ENCODE data around the gene WBP1L.

- TF ChIP-seq, protein P1, sequence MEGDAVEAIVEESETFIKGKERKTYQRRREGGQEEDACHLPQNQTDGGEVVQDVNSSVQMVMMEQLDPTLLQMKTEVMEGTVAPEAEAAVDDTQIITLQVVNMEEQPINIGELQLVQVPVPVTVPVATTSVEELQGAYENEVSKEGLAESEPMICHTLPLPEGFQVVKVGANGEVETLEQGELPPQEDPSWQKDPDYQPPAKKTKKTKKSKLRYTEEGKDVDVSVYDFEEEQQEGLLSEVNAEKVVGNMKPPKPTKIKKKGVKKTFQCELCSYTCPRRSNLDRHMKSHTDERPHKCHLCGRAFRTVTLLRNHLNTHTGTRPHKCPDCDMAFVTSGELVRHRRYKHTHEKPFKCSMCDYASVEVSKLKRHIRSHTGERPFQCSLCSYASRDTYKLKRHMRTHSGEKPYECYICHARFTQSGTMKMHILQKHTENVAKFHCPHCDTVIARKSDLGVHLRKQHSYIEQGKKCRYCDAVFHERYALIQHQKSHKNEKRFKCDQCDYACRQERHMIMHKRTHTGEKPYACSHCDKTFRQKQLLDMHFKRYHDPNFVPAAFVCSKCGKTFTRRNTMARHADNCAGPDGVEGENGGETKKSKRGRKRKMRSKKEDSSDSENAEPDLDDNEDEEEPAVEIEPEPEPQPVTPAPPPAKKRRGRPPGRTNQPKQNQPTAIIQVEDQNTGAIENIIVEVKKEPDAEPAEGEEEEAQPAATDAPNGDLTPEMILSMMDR (conservative IDR thresholded peaks at IDR 0.05; ENCODE audit: low read depth in 2 of 2), result no peak
- TF ChIP-seq EZH2 (IDR thresholded peaks at IDR 0.05; ENCODE audit: low read depth, unreplicated experiment) (no peak), POLR2AphosphoS5 (IDR thresholded peaks at IDR 0.05; ENCODE audit: low read depth) (no peak), EZH2phosphoT487 (IDR thresholded peaks at IDR 0.05; ENCODE audit: unreplicated experiment) (no peak), STAT1 (IDR thresholded peaks at IDR 0.05; ENCODE audit: unreplicated experiment) (no peak), NANOG (IDR thresholded peaks at IDR 0.05; ENCODE audit: borderline replicate concordance) (no peak), JUNB (IDR thresholded peaks at IDR 0.05; ENCODE audit: unreplicated experiment) (no peak), ZNF114 (CRISPR knock-in tag; IDR thresholded peaks at IDR 0.05) (no peak), CREB1 (CRISPR knock-in tag; IDR thresholded peaks at IDR 0.05; ENCODE audit: low read depth) (no peak)
- TF ChIP-seq, protein P2, sequence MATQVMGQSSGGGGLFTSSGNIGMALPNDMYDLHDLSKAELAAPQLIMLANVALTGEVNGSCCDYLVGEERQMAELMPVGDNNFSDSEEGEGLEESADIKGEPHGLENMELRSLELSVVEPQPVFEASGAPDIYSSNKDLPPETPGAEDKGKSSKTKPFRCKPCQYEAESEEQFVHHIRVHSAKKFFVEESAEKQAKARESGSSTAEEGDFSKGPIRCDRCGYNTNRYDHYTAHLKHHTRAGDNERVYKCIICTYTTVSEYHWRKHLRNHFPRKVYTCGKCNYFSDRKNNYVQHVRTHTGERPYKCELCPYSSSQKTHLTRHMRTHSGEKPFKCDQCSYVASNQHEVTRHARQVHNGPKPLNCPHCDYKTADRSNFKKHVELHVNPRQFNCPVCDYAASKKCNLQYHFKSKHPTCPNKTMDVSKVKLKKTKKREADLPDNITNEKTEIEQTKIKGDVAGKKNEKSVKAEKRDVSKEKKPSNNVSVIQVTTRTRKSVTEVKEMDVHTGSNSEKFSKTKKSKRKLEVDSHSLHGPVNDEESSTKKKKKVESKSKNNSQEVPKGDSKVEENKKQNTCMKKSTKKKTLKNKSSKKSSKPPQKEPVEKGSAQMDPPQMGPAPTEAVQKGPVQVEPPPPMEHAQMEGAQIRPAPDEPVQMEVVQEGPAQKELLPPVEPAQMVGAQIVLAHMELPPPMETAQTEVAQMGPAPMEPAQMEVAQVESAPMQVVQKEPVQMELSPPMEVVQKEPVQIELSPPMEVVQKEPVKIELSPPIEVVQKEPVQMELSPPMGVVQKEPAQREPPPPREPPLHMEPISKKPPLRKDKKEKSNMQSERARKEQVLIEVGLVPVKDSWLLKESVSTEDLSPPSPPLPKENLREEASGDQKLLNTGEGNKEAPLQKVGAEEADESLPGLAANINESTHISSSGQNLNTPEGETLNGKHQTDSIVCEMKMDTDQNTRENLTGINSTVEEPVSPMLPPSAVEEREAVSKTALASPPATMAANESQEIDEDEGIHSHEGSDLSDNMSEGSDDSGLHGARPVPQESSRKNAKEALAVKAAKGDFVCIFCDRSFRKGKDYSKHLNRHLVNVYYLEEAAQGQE (IDR thresholded peaks at IDR 0.05; ENCODE audit: unreplicated experiment), result no peak
- TF ChIP-seq, protein P3, sequence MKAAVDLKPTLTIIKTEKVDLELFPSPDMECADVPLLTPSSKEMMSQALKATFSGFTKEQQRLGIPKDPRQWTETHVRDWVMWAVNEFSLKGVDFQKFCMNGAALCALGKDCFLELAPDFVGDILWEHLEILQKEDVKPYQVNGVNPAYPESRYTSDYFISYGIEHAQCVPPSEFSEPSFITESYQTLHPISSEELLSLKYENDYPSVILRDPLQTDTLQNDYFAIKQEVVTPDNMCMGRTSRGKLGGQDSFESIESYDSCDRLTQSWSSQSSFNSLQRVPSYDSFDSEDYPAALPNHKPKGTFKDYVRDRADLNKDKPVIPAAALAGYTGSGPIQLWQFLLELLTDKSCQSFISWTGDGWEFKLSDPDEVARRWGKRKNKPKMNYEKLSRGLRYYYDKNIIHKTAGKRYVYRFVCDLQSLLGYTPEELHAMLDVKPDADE (IDR thresholded peaks at IDR 0.05), result no peak
- TF ChIP-seq, protein P4, sequence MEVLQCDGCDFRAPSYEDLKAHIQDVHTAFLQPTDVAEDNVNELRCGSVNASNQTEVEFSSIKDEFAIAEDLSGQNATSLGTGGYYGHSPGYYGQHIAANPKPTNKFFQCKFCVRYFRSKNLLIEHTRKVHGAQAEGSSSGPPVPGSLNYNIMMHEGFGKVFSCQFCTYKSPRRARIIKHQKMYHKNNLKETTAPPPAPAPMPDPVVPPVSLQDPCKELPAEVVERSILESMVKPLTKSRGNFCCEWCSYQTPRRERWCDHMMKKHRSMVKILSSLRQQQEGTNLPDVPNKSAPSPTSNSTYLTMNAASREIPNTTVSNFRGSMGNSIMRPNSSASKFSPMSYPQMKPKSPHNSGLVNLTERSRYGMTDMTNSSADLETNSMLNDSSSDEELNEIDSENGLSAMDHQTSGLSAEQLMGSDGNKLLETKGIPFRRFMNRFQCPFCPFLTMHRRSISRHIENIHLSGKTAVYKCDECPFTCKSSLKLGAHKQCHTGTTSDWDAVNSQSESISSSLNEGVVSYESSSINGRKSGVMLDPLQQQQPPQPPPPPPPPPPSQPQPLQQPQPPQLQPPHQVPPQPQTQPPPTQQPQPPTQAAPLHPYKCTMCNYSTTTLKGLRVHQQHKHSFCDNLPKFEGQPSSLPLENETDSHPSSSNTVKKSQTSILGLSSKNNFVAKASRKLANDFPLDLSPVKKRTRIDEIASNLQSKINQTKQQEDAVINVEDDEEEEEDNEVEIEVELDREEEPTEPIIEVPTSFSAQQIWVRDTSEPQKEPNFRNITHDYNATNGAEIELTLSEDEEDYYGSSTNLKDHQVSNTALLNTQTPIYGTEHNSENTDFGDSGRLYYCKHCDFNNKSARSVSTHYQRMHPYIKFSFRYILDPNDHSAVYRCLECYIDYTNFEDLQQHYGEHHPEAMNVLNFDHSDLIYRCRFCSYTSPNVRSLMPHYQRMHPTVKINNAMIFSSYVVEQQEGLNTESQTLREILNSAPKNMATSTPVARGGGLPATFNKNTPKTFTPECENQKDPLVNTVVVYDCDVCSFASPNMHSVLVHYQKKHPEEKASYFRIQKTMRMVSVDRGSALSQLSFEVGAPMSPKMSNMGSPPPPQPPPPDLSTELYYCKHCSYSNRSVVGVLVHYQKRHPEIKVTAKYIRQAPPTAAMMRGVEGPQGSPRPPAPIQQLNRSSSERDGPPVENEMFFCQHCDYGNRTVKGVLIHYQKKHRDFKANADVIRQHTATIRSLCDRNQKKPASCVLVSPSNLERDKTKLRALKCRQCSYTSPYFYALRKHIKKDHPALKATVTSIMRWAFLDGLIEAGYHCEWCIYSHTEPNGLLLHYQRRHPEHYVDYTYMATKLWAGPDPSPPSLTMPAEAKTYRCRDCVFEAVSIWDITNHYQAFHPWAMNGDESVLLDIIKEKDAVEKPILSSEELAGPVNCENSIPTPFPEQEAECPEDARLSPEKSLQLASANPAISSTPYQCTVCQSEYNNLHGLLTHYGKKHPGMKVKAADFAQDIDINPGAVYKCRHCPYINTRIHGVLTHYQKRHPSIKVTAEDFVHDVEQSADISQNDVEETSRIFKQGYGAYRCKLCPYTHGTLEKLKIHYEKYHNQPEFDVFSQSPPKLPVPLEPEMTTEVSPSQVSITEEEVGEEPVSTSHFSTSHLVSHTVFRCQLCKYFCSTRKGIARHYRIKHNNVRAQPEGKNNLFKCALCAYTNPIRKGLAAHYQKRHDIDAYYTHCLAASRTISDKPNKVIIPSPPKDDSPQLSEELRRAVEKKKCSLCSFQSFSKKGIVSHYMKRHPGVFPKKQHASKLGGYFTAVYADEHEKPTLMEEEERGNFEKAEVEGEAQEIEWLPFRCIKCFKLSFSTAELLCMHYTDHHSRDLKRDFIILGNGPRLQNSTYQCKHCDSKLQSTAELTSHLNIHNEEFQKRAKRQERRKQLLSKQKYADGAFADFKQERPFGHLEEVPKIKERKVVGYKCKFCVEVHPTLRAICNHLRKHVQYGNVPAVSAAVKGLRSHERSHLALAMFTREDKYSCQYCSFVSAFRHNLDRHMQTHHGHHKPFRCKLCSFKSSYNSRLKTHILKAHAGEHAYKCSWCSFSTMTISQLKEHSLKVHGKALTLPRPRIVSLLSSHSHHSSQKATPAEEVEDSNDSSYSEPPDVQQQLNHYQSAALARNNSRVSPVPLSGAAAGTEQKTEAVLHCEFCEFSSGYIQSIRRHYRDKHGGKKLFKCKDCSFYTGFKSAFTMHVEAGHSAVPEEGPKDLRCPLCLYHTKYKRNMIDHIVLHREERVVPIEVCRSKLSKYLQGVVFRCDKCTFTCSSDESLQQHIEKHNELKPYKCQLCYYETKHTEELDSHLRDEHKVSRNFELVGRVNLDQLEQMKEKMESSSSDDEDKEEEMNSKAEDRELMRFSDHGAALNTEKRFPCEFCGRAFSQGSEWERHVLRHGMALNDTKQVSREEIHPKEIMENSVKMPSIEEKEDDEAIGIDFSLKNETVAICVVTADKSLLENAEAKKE (CRISPR knock-in tag; IDR thresholded peaks at IDR 0.05), result no peak
Observed at GRCh38 chr10:102726274-102726673, 17.5 kb upstream of the WBP1L start.
